Nephron (organoid): Measurements from ENCODE around the gene KIRREL3.

ENCODE experiments used
- H3K27ac Mint-ChIP-seq, 3 experiments: 2 replicates each; pipeline ENCODE4 v1.8.0; 2020; ENCODE audit warnings: mixed read lengths in 3 of 3, mild to moderate bottlenecking in 2 of 3, moderate library complexity in 1 of 3
- H3K27me3 Mint-ChIP-seq: 2 replicates; pipeline ENCODE4 v1.8.0; 2021; ENCODE audit warnings: low read depth, mild to moderate bottlenecking, moderate library complexity, mixed read lengths
- H3K36me3 Mint-ChIP-seq: 2 replicates; pipeline ENCODE4 v1.8.0; 2020; ENCODE audit warnings: low read depth, mixed read lengths
- H3K4me1 Mint-ChIP-seq: 2 replicates; pipeline ENCODE4 v1.8.0; 2020; ENCODE audit warnings: mixed read lengths
- H3K4me3 Mint-ChIP-seq, 3 experiments: 2 replicates each; pipeline ENCODE4 v1.8.0; 2020; ENCODE audit warnings: mild to moderate bottlenecking in 3 of 3, mixed read lengths in 3 of 3, moderate library complexity in 2 of 3
- H3K9me3 Mint-ChIP-seq: 2 replicates; pipeline ENCODE4 v1.8.0; 2020; ENCODE audit warnings: mixed read lengths
- CTCF ChIP-seq, 3 experiments: fragments of 200-600 bp; sonication (generic); IDR thresholded peaks; one replicate each; pipeline ENCODE4 v1.5.0; 2021; ENCODE audit warnings: antibody characterized with exemption in 3 of 3; ENCODE audit not compliant: unreplicated experiment in 3 of 3

The KIRREL3 gene

GRCh38 chr11:126581871-126582648, 418.5 kb downstream of the KIRREL3 start:
- Mint-ChIP-seq H3K27me3 (peaks cover 27% of the 10 kb centered on the region), H3K36me3 (no peaks in the 10 kb centered on the region), H3K4me3 (peak overlapping the region in 1 of 3 experiments; percentile 10), H3K27ac (peak overlapping the region in 2 of 3 experiments; percentile 21 to 57), H3K9me3 (no peaks in the 10 kb centered on the region), H3K4me1 (peaks cover 17% of the 10 kb centered on the region)
- no peak for TF ChIP-seq CTCF (IDR thresholded peaks at IDR 0.05; ENCODE audit: unreplicated experiment in 3 of 3)

- peaks cover 13% of the 10 kb centered on the region for H3K4me1 Mint-ChIP-seq
- no peak for TF ChIP-seq CTCF (IDR thresholded peaks at IDR 0.05; ENCODE audit: unreplicated experiment in 3 of 3)
- no peak overlapping the region for H3K4me3 Mint-ChIP-seq
- peaks cover 37% of the 10 kb centered on the region for H3K27me3 Mint-ChIP-seq
- no peaks in the 10 kb centered on the region for H3K36me3 Mint-ChIP-seq
- H3K9me3 Mint-ChIP-seq: no peaks in the 10 kb centered on the region
- H3K27ac Mint-ChIP-seq: peak overlapping the region in 1 of 3 experiments; percentile 15
Measured at GRCh38 chr11:126578426-126578825, 422.1 kb downstream of the KIRREL3 start.

GRCh38 chr11:126578021-126578420, 422.5 kb downstream of the KIRREL3 start:
- Mint-ChIP-seq H3K9me3 (no peaks in the 10 kb centered on the region), H3K4me1 (peaks cover 13% of the 10 kb centered on the region)

GRCh38 chr11:126575849-126576248, 424.7 kb downstream of the KIRREL3 start:
- no peaks in the 10 kb centered on the region for H3K9me3 Mint-ChIP-seq
- H3K27ac Mint-ChIP-seq: no peak overlapping the region
- H3K27me3 Mint-ChIP-seq: peaks cover 44% of the 10 kb centered on the region
- no peaks in the 10 kb centered on the region for H3K36me3 Mint-ChIP-seq
- H3K4me1 Mint-ChIP-seq: peaks cover 7% of the 10 kb centered on the region
- no peak for TF ChIP-seq CTCF (IDR thresholded peaks at IDR 0.05; ENCODE audit: unreplicated experiment in 3 of 3)
- no peak overlapping the region for H3K4me3 Mint-ChIP-seq

More at GRCh38 chr11:126578021-126578420, 422.5 kb downstream of the KIRREL3 start:
- peak overlapping the region in 1 of 3 experiments; percentile 15 for H3K27ac Mint-ChIP-seq
- no peak for TF ChIP-seq CTCF (IDR thresholded peaks at IDR 0.05; ENCODE audit: unreplicated experiment in 3 of 3)
- no peak overlapping the region for H3K4me3 Mint-ChIP-seq
- H3K27me3 Mint-ChIP-seq: peaks cover 33% of the 10 kb centered on the region
- H3K36me3 Mint-ChIP-seq: no peaks in the 10 kb centered on the region

- H3K9me3 Mint-ChIP-seq: no peaks in the 10 kb centered on the region
- no peaks in the 10 kb centered on the region for H3K36me3 Mint-ChIP-seq
- H3K4me3 Mint-ChIP-seq: no peak overlapping the region
- H3K27me3 Mint-ChIP-seq: peaks cover 48% of the 10 kb centered on the region
- TF ChIP-seq CTCF (IDR thresholded peaks at IDR 0.05; ENCODE audit: unreplicated experiment in 3 of 3): peak in 2 of 3 experiments; percentile 10 to 22
- H3K4me1 Mint-ChIP-seq: peaks cover 7% of the 10 kb centered on the region
- H3K27ac Mint-ChIP-seq: no peak overlapping the region
Measured at GRCh38 chr11:126573325-126573978, 427.1 kb downstream of the KIRREL3 start.
